ENCODE measurements around the gene CYP19A1.
"Not testable (repeated sequence)": the region's sequence is repeated elsewhere in the genome, so short reads cannot be mapped to it uniquely, and the experiment has no call there.

Gene CYP19A1

DNA sequence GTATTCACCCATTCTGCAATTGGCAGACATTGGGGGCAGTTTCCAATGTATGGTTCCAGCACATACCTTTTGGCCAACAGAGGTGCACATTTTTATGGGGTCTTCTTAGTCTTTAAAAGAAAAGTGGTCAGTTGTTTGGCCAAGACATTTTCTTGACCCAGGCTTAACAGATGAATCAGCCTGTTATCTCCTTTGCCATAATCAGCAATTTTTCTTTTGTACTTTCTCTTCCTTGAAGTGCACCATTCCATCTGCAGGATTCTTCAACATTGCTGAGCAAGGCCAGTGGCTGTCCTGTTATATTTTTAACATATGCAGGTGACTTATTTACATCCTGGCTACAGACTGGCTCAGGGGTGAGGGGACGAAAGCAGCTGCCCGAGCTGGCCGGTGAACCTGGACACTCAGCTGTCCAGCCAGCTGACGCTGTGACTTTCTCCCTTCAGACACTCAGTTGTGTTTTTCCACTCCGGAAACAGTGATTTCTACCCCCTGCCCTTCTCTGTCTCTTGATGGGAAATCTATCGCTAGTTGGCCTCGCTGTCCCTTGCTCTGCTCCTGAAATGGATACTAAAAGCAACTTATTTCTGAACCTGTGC is 147.2 kb downstream of the CYP19A1 start:
- DNase-seq (ENCODE audit: low spot score), result no peak
- Histone ChIP-seq H3K27ac (peak overlapping the region; percentile 65 to 71), H3K4me3 (peak overlapping the region; percentile 22)
- TF ChIP-seq, protein P1, sequence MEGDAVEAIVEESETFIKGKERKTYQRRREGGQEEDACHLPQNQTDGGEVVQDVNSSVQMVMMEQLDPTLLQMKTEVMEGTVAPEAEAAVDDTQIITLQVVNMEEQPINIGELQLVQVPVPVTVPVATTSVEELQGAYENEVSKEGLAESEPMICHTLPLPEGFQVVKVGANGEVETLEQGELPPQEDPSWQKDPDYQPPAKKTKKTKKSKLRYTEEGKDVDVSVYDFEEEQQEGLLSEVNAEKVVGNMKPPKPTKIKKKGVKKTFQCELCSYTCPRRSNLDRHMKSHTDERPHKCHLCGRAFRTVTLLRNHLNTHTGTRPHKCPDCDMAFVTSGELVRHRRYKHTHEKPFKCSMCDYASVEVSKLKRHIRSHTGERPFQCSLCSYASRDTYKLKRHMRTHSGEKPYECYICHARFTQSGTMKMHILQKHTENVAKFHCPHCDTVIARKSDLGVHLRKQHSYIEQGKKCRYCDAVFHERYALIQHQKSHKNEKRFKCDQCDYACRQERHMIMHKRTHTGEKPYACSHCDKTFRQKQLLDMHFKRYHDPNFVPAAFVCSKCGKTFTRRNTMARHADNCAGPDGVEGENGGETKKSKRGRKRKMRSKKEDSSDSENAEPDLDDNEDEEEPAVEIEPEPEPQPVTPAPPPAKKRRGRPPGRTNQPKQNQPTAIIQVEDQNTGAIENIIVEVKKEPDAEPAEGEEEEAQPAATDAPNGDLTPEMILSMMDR (IDR thresholded peaks at IDR 0.05), result no peak

DNA sequence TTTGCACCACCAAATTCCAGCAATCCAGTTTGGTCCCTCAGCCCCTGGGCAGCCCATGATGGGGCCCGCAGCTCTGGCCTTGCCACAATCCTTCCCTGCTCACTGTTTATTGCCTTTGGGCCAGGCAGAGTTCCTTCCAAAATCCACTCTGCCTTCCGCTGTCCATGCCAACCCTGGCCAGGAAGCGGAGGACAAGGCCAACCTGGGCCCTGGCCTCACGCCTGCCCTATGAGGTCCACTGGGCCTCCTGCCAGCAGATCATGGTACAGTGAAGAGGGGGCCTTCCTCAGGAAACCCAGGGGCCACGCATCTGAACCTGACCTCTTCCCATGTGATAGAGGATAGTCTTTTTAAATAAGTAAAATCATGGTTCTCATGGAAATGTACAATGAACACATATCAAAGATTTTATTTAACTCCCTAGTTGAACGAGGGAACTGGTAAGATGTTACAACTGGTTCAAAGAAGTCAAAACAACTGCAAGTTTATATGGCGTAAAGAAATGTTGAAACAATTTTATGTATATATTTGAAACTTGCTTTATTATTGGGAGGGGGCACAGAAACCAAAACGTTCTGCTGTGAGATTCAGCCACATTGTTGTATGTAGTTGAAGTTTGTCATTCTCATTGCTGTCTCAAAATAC is 147.8 kb downstream of the CYP19A1 start:
- no peak overlapping the region for H3K4me3 ChIP-seq
- TF ChIP-seq, protein P1 (IDR thresholded peaks at IDR 0.05), result no peak
- peak overlapping the region; percentile 69 to 71 for H3K27ac ChIP-seq
- DNase-seq (ENCODE audit: low spot score), result no peak

GRCh38 chr15:51189669-51190385 is 148.6 kb downstream of the CYP19A1 start:
- TF ChIP-seq, protein P1 (IDR thresholded peaks at IDR 0.05), result no peak
- no peak for DNase-seq (ENCODE audit: low spot score)
- Histone ChIP-seq H3K27ac (peak overlapping the region; percentile 69 to 71), H3K4me3 (no peak overlapping the region)

DNA sequence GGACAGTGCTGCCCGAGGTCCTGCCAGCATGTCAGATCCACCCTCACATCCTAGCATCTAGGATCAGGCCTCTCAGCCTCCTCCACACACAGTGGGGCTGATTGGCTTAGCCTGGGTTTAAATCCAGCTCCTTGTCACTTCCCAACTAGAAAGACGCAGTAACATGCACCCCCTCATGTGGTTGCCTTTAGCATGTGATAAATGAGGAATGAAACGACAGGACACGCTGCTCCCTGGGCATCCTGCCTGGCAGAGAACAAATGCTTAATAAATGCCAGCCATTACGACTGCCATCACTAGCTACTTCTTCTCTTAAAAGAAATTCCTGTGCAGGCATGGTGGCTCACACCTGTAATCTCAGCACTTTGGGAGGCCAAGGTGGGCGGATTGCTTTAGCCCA is 149.6 kb downstream of the CYP19A1 start:
- not testable (repeated sequence) for DNase-seq (ENCODE audit: low spot score); H3K27ac ChIP-seq; H3K4me3 ChIP-seq

DNA sequence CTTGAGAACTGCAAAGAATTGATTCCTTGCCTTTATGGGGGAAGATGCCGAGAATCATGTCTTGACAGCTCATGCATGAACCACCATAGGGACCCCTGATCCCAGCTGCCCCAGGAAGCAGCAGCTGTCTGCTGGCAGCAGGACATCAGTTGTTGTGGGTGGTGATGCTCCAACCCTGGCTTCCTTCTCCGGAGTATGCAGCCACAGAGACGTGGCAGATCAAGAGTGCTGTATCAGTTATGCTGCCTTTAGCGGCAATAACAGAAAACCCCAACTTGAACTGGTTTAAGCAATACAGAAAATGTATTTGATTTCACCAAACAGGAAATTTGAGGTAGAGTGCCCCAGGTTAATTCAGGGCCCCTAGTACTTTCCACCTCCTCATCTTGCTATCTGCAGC is 151.5 kb downstream of the CYP19A1 start:
- no peak overlapping the region for H3K27ac ChIP-seq
- no peak for DNase-seq (ENCODE audit: low spot score)
- TF ChIP-seq, protein P1 (IDR thresholded peaks at IDR 0.05), result no peak
- H3K4me3 ChIP-seq, result no peak overlapping the region

- DNase-seq (ENCODE audit: low spot score), result no peak
- Histone ChIP-seq H3K4me3 (no peak overlapping the region), H3K27ac (no peak overlapping the region)
- TF ChIP-seq, protein P1 (IDR thresholded peaks at IDR 0.05), result no peak
Measured at GRCh38 chr15:51186181-51186705, 152.2 kb downstream of the CYP19A1 start.

Measured in coronary artery (tissue), 2 donors.